GM12801 (cell line): ENCODE data around the gene SSBP2.

Experiments
- CTCF ChIP-seq: IDR thresholded peaks from one replicate; pipeline ENCODE4 v1.5.1; 2011; ENCODE audit warnings: control low read depth; ENCODE audit not compliant: insufficient read length; ENCODE audit errors: extremely low read depth

The SSBP2 gene

GRCh38 chr5:81525690-81526089 lies 225.2 kb downstream of the SSBP2 start:
- TF ChIP-seq CTCF: no peak

GRCh38 chr5:81524015-81524414 lies 226.9 kb downstream of the SSBP2 start:
- TF ChIP-seq CTCF: no peak

- TF ChIP-seq CTCF: no peak
These were observed 228.3 kb downstream of the SSBP2 start for GRCh38 chr5:81522571-81522970.

- no peak for TF ChIP-seq CTCF
These were observed 230.1 kb downstream of the SSBP2 start for GRCh38 chr5:81520769-81521168.

- no peak for TF ChIP-seq CTCF
These were observed 231.5 kb downstream of the SSBP2 start for GRCh38 chr5:81519217-81519905.

GRCh38 chr5:81517462-81517861 lies 233.4 kb downstream of the SSBP2 start:
- no peak for TF ChIP-seq CTCF

- TF ChIP-seq CTCF: no peak
These were observed 234.8 kb downstream of the SSBP2 start for GRCh38 chr5:81516091-81516490.
